G401 (cell line): Measurements from ENCODE around the gene C9. TPM values are rescaled to one million over a fixed set of nuclear protein-coding genes. Genes with fewer than 3 reads are reported as not detected.
"Not testable (repeated sequence)": the region's sequence is repeated elsewhere in the genome, so short reads cannot be mapped to it uniquely, and the experiment has no call there.

ENCODE experiments used
- DNase-seq: peaks from one replicate; pipeline ENCODE4 v3.0.0-alpha.2; 2015; ENCODE audit warnings: low spot score
- in situ Hi-C: cut with HindIII; loops from 2 replicates; pipeline ENCODE4 v1.10.0; 2016; ENCODE audit warnings: low sequenced_read_pairs, mixed read lengths
- total RNA-seq: library from RNA; depleted of rRNA; stranded (reverse); fragments of >200 nt; shearing (Covaris generic); gene quantifications from 2 replicates; pipeline ENCODE4 v1.2.3, GENCODE V29; 2014; rRNA removed

C9 gene
- total RNA-seq, 1 experiment from 2014 or later: not detected

- DNase-seq, in situ Hi-C loops: not testable (repeated sequence)
Observed at GRCh38 chr5:39234494-39234893, 129.8 kb downstream of the C9 start.

Other genes with a start within 250 kb of the C9 start
- not detected in 2 replicates for gene FYB1, start 144.9 kb downstream of the C9 start, total RNA-seq
- not detected in 2 replicates for gene DAB2, start 60.5 kb upstream of the C9 start, total RNA-seq